Endothelial cell of hepatic sinusoid (primary cell): ENCODE measurements around the gene TAGLN2.

Source experiments
- in situ Hi-C: cut with HindIII; loops from 2 replicates; pipeline ENCODE4 v1.10.0; 2017; ENCODE audit warnings: low sequenced_read_pairs

TAGLN2 gene

GRCh38 chr1:159924025-159924790 is 1.1 kb downstream of the TAGLN2 start:
- in situ Hi-C loops, result loop anchor here (5.0 to 10.0 kb wide), 2 partner anchors 47 to 431 kb away; no protein-coding TSS in a partner anchor

GRCh38 chr1:159923203-159924024 is 1.9 kb downstream of the TAGLN2 start:
- in situ Hi-C loops, result loop anchor here (5.0 to 10.0 kb wide), 2 partner anchors 46 to 431 kb away; no protein-coding TSS in a partner anchor

DNA sequence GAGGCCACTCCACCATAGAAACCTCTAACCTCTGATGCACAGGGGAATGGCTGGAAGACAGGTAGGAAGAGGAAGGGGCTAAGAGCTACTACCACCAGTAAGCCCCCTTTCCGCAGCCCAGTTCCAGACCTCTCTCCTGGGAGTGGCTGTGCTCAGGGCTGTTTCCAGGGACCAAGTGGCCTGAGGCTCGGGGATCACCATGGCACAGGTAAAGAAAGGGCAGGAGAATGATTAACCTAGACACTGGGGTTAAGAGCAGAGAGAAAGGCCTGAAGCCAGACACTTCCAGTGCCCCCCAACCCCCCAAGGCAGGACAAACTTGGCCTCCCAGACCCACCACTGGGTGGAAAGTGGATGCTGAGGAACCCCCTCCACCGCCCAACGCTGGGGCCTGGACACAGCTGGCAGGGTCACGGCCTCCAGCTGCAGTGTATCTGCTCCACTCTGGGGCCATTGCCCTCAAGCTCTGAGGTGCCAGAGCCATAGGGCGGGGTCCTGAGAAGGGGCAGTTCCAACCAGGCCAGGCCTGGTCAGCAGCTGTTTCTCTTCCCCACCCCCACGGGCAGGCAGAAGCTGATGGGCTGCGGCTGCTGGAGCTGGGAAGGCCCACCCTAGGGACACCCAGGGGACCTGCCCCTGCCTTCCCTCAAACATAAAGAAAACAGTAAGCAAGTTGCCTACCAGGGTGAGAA is 2.6 kb downstream of the TAGLN2 start:
- in situ Hi-C loops, result loop anchor here (5.0 to 10.0 kb wide), 2 partner anchors 45 to 432 kb away; no protein-coding TSS in a partner anchor

- in situ Hi-C loops, result loop anchor here (5.0 to 10.0 kb wide), 2 partner anchors 45 to 433 kb away; no protein-coding TSS in a partner anchor
These were observed 3.4 kb downstream of the TAGLN2 start for GRCh38 chr1:159921700-159922504.

DNA sequence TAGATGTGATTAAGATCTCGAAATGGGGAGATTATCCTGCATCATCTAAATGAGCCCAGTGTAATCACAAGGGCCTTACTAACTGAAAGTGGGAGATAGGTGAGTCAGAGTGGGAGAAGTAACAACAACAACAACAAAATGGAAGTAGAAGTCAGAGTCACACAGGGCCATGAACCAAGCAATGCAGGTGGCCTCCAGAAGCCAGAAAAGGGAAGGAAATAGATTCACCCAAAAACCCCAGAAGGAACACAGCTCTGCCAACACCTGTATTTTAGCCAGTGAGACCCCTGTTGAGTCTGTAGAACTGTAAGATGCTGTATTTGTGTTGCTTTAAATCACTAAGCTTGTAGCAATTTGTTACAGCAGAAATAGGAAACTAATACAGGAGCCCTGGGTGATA is 4.1 kb downstream of the TAGLN2 start:
- in situ Hi-C loops, result loop anchor here (5.0 to 10.0 kb wide), 2 partner anchors 44 to 434 kb away; no protein-coding TSS in a partner anchor

DNA sequence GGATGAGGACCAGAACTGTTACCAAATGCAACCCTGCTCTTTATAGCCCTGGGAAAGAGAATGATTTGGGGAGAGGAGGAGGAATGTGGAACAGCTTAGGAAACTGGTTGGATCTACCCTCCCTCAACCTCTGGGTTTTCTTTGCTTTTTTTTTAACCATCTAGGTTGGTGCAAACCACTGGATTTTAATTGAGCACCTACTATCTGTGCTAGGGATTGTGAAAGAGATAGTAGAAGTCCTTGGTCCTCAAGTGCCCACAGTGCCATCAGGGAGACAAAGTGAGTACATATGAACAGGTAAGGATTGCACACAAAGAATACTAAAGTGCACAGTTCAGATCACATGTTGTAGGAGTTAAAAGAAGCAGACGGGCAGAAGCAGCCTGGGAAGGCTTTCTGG is 4.7 kb downstream of the TAGLN2 start:
- in situ Hi-C loops, result loop anchor here (5.0 to 10.0 kb wide), 2 partner anchors 43 to 434 kb away; no protein-coding TSS in a partner anchor

- in situ Hi-C loops, result loop anchor here (5.0 to 10.0 kb wide), 2 partner anchors 43 to 435 kb away; no protein-coding TSS in a partner anchor
These were observed 5.1 kb downstream of the TAGLN2 start for GRCh38 chr1:159920202-159920601.

- in situ Hi-C loops, result no loop called here
These were observed 6.0 kb downstream of the TAGLN2 start for GRCh38 chr1:159919236-159919865.

GRCh38 chr1:159918352-159919200 is 6.7 kb downstream of the TAGLN2 start:
- in situ Hi-C loops, result no loop called here

GRCh38 chr1:159917533-159918351 is 7.6 kb downstream of the TAGLN2 start:
- in situ Hi-C loops, result no loop called here

DNA sequence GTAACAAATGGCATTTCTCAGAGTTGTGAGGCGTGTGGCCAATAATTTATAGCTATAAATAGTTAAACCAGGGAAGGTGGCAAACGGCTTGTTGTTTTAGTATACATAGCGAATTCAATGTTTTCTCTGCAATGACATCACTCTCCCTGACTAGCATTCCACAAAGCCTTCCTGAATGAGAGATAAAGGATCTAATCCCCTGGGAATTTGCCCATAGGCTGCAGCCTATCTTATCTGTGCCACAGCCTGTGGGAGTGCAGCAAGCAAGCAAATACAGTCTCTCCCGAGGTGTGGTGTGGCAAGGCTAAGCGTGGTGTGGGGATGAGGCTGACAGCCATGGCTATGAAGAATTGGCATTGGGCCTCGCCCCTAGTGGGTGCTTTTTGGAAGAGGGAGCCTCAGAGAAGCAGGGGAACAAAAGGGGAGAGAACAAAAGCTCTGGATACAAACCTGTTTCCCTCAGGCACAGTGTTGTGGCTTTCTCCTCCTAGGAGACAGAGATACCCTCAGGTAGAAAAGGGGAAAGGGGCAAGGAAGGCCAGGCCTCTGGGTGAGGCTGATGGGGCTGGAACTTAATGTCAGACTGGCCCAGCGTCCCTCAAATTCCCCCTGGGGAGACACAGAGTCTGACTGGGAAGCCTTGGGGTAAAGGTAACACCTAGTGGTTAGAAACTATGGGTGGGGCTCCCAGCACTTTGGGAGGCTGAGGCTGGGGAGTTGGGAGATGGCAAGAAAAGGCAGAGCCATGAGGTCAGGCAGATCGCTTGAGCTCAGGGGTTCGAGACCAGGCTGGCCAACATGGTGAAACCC is 8.9 kb downstream of the TAGLN2 start:
- in situ Hi-C loops, result no loop called here

GRCh38 chr1:159915571-159916241 is 9.6 kb downstream of the TAGLN2 start:
- in situ Hi-C loops, result no loop called here

DNA sequence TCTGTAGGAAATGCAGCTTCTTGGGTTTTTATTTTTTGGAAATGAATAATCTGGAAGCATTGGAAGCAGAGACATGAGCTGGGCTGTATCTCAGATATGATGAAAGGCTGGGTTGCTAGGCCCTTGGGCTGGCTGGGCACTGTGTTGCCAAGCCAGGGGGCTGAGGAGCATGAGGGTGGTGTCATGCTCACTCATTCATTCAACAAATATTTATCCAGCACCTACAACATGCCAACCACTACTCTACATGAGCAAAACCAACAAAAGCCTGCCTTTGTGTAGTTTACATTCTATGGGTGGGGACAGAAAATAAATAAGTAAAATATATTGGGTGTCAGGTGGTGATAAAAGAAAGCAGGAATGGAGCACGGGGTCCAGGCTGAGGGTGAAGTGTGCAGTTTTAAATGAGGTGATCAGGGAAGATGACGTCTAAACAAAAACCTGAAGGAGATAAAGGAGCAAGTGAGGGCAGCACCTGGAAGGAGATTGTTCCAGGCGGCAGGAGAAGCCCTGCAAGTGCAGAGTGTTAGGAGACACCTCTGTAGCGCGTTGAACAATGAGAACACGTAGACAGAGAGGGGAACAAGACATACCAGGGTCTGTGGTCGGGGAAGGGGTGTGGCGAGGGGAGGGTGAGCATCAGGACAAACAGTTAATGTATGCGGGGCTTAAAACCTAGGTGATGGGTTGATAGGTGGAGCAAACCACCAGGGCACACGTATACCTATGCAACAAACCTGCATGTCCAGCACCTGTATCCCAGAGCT is 10.9 kb downstream of the TAGLN2 start:
- in situ Hi-C loops, result no loop called here

DNA sequence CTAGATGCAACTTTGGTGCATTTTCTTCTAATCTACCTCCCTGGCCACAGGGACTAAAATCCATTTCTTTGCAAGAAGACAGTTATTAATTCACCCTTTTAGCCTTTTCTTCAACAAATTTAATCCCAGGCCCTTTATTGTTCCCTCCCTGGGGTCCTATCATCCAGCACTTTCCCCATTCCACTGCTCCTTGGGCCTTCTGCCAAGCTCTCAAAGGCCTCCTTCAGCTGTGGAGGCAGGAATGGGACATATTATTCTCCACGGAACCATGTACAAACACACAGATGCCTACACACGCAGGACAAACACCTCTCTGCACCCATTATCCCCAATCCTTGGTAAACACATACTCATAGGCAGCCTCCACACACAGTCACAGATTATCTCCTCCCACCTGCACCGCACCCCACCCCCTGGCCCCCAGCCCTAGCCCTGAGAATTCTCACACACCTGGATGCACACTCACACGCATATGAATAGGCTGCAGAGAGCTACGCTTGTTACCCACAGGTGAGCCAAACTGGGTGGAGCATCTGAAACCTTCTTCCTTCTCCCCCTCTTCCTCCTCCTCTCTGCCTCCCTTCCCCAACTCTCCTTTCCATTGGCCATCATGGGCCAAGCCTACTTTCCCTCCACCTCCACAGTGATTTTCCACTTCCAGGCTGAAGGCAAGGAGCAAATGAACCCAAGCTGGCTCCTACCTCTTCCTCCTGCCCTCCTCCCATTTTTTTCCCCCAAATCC is 11.7 kb downstream of the TAGLN2 start:
- in situ Hi-C loops, result no loop called here
